PC-9 (cell line): ENCODE measurements around the gene SHISA7.

ENCODE experiments used
- CTCF ChIP-seq: fragments of 200-600 bp; sonication (generic); conservative IDR thresholded peaks from 2 replicates; pipeline ENCODE4 v1.6.1; 2017; ENCODE audit warnings: mixed run types, antibody characterized with exemption, mild to moderate bottlenecking, moderate library complexity
- EZH2 ChIP-seq: fragments of 200-600 bp; sonication (generic); IDR thresholded peaks from 2 replicates; pipeline ENCODE4 v1.8.0; 2017; ENCODE audit warnings: antibody characterized with exemption, low read depth

- no peak for TF ChIP-seq CTCF
- TF ChIP-seq EZH2, result no peak
Observed at GRCh38 chr19:55488986-55489710, 46.0 kb upstream of the SHISA7 start.
